MCF 10A (cell line): ENCODE measurements around the gene ENDOG. TPM values are rescaled to one million over a fixed set of nuclear protein-coding genes. Genes with fewer than 3 reads are reported as not detected.

ENCODE experiments used
- BruUV-seq: library from RNA; stranded (reverse); fragments of 400-500 nt; replicated peaks from 2 replicates; lab custom pipeline; 2021; lab: Mats Ljungman, UMichigan
- CTCF ChIA-PET: fragments of 300-600 bp; sonication (Branson Sonifier 250); formaldehyde crosslinking; extraction: SDS; loops from one replicate; lab custom pipeline; 2021; ENCODE audit warnings: antibody characterized with exemption, inconsistent platforms; lab: Yijun Ruan, JAX
- POLR2A ChIA-PET: fragments of 300-600, 350-650 bp; sonication (Branson Sonifier 250); formaldehyde crosslinking; extraction: SDS; loops from one replicate; lab custom pipeline; 2020; ENCODE audit warnings: antibody characterized with exemption, inconsistent platforms; lab: Yijun Ruan, JAX
- DNase-seq: peaks from one replicate; pipeline ENCODE4 v3.0.0-alpha.2; 2018; ENCODE audit not compliant: unreplicated experiment
- H3K27ac Mint-ChIP-seq: one replicate; pipeline ENCODE4 v1.8.0; 2022; ENCODE audit warnings: mild to moderate bottlenecking, low read depth, mixed read lengths; ENCODE audit not compliant: unreplicated experiment
- H3K27me3 Mint-ChIP-seq: one replicate; pipeline ENCODE4 v1.8.0; 2022; ENCODE audit warnings: mixed read lengths; ENCODE audit not compliant: insufficient read depth, unreplicated experiment
- H3K36me3 Mint-ChIP-seq: one replicate; pipeline ENCODE4 v1.8.0; 2022; ENCODE audit warnings: mild to moderate bottlenecking, moderate library complexity, mixed read lengths; ENCODE audit not compliant: insufficient read depth, unreplicated experiment
- H3K4me1 Mint-ChIP-seq: one replicate; pipeline ENCODE4 v1.8.0; 2022; ENCODE audit warnings: mixed read lengths; ENCODE audit not compliant: insufficient read depth, unreplicated experiment
- H3K4me3 Mint-ChIP-seq: one replicate; pipeline ENCODE4 v1.8.0; 2022; ENCODE audit warnings: mild to moderate bottlenecking, moderate library complexity, mixed read lengths; ENCODE audit not compliant: unreplicated experiment
- H3K9me3 Mint-ChIP-seq: one replicate; pipeline ENCODE4 v1.8.0; 2022; ENCODE audit warnings: mixed read lengths; ENCODE audit not compliant: unreplicated experiment
- CTCF ChIP-seq: fragments of 200-600 bp; IDR thresholded peaks from one replicate; pipeline ENCODE4 v1.8.0; 2022; ENCODE audit warnings: antibody characterized with exemption, mild to moderate bottlenecking; ENCODE audit not compliant: unreplicated experiment
- intact Hi-C: fragments of 100-400 bp; cut with micrococcal nuclease; formaldehyde crosslinking; loops from 2 replicates; pipeline ENCODE4 v1.14.1; 2022
- total RNA-seq: library from RNA; stranded (reverse); gene quantifications from 2 replicates; pipeline ENCODE4 v1.2.3, GENCODE V29; 2022

The ENDOG gene
- total RNA-seq, 1 experiment from 2014 or later, result 22.0 TPM

DNA sequence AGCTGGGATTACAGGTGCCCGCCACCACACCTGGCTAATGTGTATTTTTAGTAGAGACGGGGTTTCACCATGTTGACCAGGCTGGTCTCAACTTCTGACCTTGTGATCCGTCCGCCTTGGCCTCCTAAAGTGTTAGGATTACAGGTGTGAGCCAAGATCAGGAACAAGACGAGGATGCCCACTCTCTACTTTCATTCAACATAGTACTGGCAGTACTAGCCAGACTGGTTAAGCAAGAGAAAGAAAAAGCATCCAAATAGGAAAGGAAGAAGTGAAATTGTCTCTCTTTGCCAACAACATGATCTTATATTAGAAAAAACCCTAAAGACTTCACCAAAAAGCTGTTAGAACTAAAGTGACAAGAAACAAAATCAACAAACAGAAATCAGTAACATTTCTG lies 7.4 kb upstream of the ENDOG start:
- Mint-ChIP-seq H3K4me1 (no peaks in the 10 kb centered on the region), H3K36me3 (peaks cover 8% of the 10 kb centered on the region), H3K9me3 (no peaks in the 10 kb centered on the region), H3K27ac (no peak overlapping the region), H3K4me3 (no peak overlapping the region), H3K27me3 (no peaks in the 10 kb centered on the region)
- no peak for DNase-seq
- no peak for TF ChIP-seq CTCF
- intact Hi-C loops, result loop anchor here (10.0 kb wide), 1 partner anchor 176 kb away; no protein-coding TSS in a partner anchor
- no TSS peak for BruUV-seq
- POLR2A ChIA-PET, result interaction anchor here (0.6 kb wide), 1 partner anchor 171 kb away, joined by 3 read pairs; no protein-coding TSS in a partner anchor
- CTCF ChIA-PET, result interaction anchor here (0.7 kb wide), 1 partner anchor 10 kb away, joined by 6 read pairs; no protein-coding TSS in a partner anchor

DNA sequence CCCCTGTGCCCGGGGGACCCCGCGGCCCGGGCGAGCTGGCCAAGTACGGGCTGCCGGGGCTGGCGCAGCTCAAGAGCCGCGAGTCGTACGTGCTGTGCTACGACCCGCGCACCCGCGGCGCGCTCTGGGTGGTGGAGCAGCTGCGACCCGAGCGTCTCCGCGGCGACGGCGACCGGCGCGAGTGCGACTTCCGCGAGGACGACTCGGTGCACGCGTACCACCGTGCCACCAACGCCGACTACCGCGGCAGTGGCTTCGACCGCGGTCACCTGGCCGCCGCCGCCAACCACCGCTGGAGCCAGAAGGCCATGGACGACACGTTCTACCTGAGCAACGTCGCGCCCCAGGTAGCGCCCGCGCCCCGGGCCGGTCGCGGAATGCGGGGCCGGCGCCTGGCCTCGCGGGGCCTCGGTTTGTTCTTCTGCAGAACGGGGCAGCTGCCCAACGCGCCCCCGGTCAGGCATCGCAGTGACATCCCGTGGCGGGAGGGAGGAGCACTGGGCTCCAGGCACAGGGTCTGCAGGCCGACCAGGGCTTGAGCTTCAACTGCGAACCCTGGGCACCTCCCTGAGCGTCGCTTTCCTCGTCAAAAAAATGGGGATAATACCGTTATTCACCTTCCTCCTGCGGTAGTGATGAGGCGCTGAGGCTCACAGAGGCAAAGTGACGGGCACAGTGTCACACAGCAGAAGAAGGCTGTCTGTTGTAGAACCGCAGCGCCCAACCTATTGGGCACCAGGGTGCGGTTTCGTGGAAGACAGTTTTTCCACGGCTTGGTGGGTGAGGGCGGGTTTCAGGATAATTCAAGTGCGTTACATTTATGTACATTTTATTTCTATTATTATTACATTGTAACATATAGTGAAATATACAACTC lies 777 bp downstream of the ENDOG start:
- H3K4me3 Mint-ChIP-seq, result peak overlapping the region; percentile 72
- no peak overlapping the region for H3K27ac Mint-ChIP-seq
- intact Hi-C loops, result loop anchor here (1.0 to 10.0 kb wide), 2 partner anchors 86 to 184 kb away; no protein-coding TSS in a partner anchor
- POLR2A ChIA-PET, result interaction anchor here (0.5 to 4.0 kb wide), 17 partner anchors 9 to 543 kb away, joined by 3 to 39 read pairs (median 4); partner anchors contain the start of genes GOLGA2, SPOUT1, SPTAN1 and SWI5
- CTCF ChIA-PET, result interaction anchor here (0.5 to 2.8 kb wide), 14 partner anchors 11 to 1091 kb away, joined by 3 to 18 read pairs (median 4); partner anchors contain the start of gene SPOUT1
- no peaks in the 10 kb centered on the region for H3K9me3 Mint-ChIP-seq
- H3K27me3 Mint-ChIP-seq, result no peaks in the 10 kb centered on the region
- H3K36me3 Mint-ChIP-seq, result peaks cover 25% of the 10 kb centered on the region
- no TSS peak for BruUV-seq
- peak; percentile 13 for DNase-seq
- no peak for TF ChIP-seq CTCF
- no peaks in the 10 kb centered on the region for H3K4me1 Mint-ChIP-seq

GRCh38 chr9:128819716-128820664 lies 1.7 kb downstream of the ENDOG start:
- H3K36me3 Mint-ChIP-seq, result peaks cover 29% of the 10 kb centered on the region
- no peak for DNase-seq
- BruUV-seq, result TSS peak; percentile 32
- H3K27me3 Mint-ChIP-seq, result no peaks in the 10 kb centered on the region
- H3K4me3 Mint-ChIP-seq, result peak overlapping the region; percentile 72
- H3K27ac Mint-ChIP-seq, result no peak overlapping the region
- CTCF ChIA-PET, result interaction anchor here (0.5 to 2.8 kb wide), 10 partner anchors 10 to 323 kb away, joined by 3 to 18 read pairs (median 4); partner anchors contain the start of gene SPOUT1
- intact Hi-C loops, result loop anchor here (10.0 kb wide), 1 partner anchor 185 kb away; no protein-coding TSS in a partner anchor
- no peaks in the 10 kb centered on the region for H3K9me3 Mint-ChIP-seq
- no peak for TF ChIP-seq CTCF
- POLR2A ChIA-PET, result interaction anchor here (0.5 to 4.0 kb wide), 7 partner anchors 8 to 448 kb away, joined by 3 to 39 read pairs (median 6); partner anchors contain the start of genes SPOUT1 and ZDHHC12
- H3K4me1 Mint-ChIP-seq, result no peaks in the 10 kb centered on the region
